Brain pericyte (primary cell): ENCODE data around the gene FMN1.
"Not testable (repeated sequence)": the region's sequence is repeated elsewhere in the genome, so short reads cannot be mapped to it uniquely, and the experiment has no call there.

Experiments used
- DNase-seq: peaks from one replicate; pipeline ENCODE4 v3.0.0-alpha.2; 2012; ENCODE audit warnings: low read depth, low spot score

The FMN1 gene

GRCh38 chr15:32861174-32861573, 333.3 kb downstream of the FMN1 start:
- DNase-seq: no peak

- no peak for DNase-seq
Observed at GRCh38 chr15:32859996-32860395, 334.5 kb downstream of the FMN1 start.

- DNase-seq: no peak
Observed at GRCh38 chr15:32859251-32859650, 335.3 kb downstream of the FMN1 start.

GRCh38 chr15:32857732-32858131, 336.8 kb downstream of the FMN1 start:
- no peak for DNase-seq

GRCh38 chr15:32856753-32857152, 337.8 kb downstream of the FMN1 start:
- no peak for DNase-seq

- DNase-seq: peak; percentile 82
Observed at GRCh38 chr15:32855942-32856341, 338.6 kb downstream of the FMN1 start.

- no peak for DNase-seq
Observed at GRCh38 chr15:32853592-32853991, 340.9 kb downstream of the FMN1 start.

- no peak for DNase-seq
Observed at GRCh38 chr15:32852771-32853170, 341.7 kb downstream of the FMN1 start.

GRCh38 chr15:32852017-32852416, 342.5 kb downstream of the FMN1 start:
- no peak for DNase-seq

GRCh38 chr15:32851572-32851971, 342.9 kb downstream of the FMN1 start:
- DNase-seq: no peak

GRCh38 chr15:32849769-32850668, 344.5 kb downstream of the FMN1 start:
- DNase-seq: no peak

- not testable (repeated sequence) for DNase-seq
Observed at GRCh38 chr15:32846671-32847070, 347.8 kb downstream of the FMN1 start.

- no peak for DNase-seq
Observed at GRCh38 chr15:32844118-32844711, 350.3 kb downstream of the FMN1 start.

GRCh38 chr15:32843219-32843815, 351.2 kb downstream of the FMN1 start:
- DNase-seq: no peak

- no peak for DNase-seq
Observed at GRCh38 chr15:32842081-32842480, 352.4 kb downstream of the FMN1 start.

GRCh38 chr15:32840507-32841245, 353.8 kb downstream of the FMN1 start:
- no peak for DNase-seq

- no peak for DNase-seq
Observed at GRCh38 chr15:32838820-32839219, 355.7 kb downstream of the FMN1 start.

- DNase-seq: no peak
Observed at GRCh38 chr15:32838338-32838737, 356.2 kb downstream of the FMN1 start.

- DNase-seq: no peak
Observed at GRCh38 chr15:32837935-32838334, 356.6 kb downstream of the FMN1 start.

GRCh38 chr15:32834156-32834555, 360.4 kb downstream of the FMN1 start:
- DNase-seq: no peak

GRCh38 chr15:32833379-32833821, 361.1 kb downstream of the FMN1 start:
- no peak for DNase-seq

- no peak for DNase-seq
Observed at GRCh38 chr15:32831485-32831884, 363.0 kb downstream of the FMN1 start.
